Stimulated activated CD4-positive, alpha-beta T cell treated with anti-CD3 and anti-CD28 coated beads, Interleukin-15, amount 100 ng/mL, for 48 hours (primary cell): ENCODE results near the gene BICC1.

Experiments
- DNase-seq, 2 donors: peaks; one replicate each; pipeline ENCODE4 v3.0.0-alpha.2; 2020; ENCODE audit warnings: low read depth in 2 of 2

BICC1 gene

GRCh38 chr10:58823983-58824382 is 311.3 kb downstream of the BICC1 start:
- DNase-seq, result no peak

GRCh38 chr10:58824396-58824795 is 311.7 kb downstream of the BICC1 start:
- no peak for DNase-seq

DNA sequence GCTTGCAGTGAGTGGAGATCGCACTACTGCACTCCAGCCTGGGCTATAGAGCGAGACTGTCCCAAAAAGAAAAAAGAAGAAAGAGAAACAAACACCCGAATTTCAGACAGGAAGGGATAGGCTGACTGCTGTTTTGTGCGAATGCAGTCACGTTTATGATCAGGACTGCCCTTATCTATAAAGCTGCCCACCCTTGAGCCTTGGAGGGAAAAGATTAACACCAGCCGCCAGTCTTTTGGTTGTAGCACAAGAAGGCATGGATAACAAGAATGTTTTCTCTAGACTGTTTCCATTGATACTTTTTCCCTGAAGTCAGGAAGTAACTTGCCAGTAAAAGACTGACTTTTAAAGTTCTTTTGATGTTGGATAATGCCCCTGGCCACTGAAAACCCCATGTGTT is 314.0 kb downstream of the BICC1 start:
- no peak for DNase-seq

DNA sequence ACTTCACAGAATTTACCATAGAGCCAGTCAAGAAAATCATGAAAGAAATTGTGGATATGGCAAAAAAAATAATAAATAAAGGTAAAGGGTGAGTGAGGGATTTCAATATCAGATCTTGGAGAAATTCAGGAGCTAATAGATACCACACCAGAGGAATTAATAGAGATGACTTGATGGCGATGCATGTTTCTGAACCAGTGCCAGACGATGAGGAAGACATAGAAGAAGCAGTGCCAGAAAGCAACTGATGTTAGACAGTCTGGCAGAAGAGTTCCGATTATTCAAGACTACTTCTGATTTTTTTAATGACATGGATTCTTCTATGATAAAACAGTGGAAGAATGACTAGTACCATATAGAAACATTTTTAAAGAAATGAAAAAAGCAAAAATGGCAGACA is 314.7 kb downstream of the BICC1 start:
- no peak for DNase-seq

- DNase-seq, result no peak
These were observed 317.2 kb downstream of the BICC1 start for GRCh38 chr10:58829839-58830238.

GRCh38 chr10:58830697-58831096 is 318.0 kb downstream of the BICC1 start:
- no peak for DNase-seq

DNA sequence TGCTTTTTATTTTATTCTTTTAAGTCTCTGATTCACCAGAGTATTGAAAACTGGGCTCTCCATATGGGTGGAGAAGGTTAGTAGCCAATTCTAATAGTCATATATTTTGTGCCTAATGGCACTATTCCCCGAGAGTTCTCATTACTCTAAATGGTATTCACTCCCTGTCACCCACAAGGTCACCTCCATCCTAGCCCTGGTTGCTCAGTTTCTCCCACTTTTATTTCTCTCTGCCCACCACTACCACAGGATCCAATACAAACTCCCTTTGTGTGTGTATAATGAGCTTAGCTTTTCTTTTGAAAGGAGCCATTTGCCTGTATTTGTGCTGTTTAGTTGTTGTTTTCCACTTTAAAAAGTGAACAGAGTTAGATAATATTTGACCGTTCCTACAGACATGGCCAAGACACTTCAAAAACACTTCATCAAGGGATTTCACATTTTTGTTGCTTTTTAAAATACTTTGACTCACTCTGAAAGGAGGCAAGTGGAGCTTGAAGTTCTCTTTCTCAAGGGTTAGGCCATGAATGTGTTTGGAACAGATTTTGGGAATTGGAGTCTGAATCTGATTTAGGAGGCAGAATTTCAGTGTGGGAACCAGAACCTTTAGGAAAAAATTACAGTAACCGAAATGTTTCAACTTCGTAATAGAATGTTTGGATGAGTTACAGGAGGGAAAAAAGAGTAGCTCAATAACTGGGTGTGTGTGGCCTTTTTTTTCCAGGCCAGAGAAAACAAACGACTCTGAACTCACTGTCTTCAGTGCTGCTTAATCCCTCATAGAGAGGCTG is 321.3 kb downstream of the BICC1 start:
- DNase-seq, result no peak

GRCh38 chr10:58836176-58836700 is 323.6 kb downstream of the BICC1 start:
- no peak for DNase-seq

GRCh38 chr10:58836991-58837575 is 324.4 kb downstream of the BICC1 start:
- no peak for DNase-seq

GRCh38 chr10:58837826-58838225 is 325.2 kb downstream of the BICC1 start:
- DNase-seq, result no peak

GRCh38 chr10:58838561-58839208 is 326.0 kb downstream of the BICC1 start:
- no peak for DNase-seq

DNA sequence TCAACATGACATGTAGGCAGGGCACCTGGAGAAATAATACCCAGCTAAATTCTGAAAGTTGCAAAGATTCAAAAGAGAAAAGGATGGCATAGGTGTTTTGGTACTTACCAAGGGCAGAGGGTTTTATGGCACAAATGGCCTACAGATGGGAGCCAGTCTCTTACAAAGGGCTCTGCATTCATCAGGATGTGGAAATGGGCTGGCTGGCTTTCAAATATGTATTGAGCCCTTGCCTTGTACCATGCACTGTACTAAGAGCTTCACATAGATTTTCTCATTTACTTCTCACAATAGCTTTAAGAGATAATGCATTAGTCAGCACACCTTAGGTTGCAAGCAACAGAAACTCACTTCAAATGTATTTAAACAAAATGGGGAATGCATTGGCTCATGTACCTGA is 327.1 kb downstream of the BICC1 start:
- no peak for DNase-seq

DNA sequence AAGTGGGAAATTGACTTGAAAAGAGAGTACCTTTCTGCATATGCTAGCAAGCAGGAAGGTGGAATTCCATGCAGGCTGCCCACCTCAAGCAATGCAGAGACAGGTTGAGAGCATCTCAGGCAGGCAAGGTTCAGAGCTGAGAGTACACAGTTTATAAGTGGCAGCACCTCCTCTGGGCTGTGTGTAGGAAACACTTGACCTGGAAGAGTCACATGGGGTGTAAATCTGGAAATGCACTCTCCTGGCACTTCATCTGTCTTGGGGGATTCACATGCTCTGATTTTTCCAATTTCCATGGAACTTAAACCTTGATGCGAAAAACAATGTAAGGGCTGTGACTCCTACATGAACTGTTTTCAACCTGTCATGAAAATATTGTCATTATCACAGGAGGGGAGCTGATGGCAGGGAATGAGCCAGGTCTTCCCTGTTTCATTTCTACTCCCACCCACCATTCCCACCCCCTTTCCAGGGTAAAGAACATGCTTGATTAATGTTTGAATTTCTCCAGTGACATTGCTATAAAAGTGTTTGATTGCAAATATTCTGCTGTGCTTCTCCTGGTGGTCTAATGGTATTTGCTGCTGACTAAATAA is 328.3 kb downstream of the BICC1 start:
- no peak for DNase-seq

- no peak for DNase-seq
These were observed 330.2 kb downstream of the BICC1 start for GRCh38 chr10:58842860-58843376.

DNA sequence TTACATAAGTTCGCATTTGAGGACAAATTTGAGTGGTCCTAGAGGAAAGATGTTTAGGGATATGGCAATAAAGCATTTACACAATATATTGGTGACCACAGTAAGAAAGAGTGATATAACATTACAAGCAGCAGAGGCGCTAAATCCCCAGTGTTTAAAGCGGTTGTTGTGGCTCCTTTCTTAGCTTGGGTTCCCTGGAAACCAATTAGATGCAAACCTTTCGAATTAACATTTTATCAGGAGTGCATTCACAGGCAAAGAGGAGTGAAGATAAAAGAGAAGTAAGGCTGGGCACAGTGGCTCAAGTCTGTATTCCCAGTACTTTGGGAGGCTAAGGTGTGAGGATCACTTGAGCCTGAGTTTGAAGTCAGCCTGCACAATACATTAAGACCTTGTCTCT is 331.1 kb downstream of the BICC1 start:
- DNase-seq, result no peak

GRCh38 chr10:58844680-58845079 is 332.0 kb downstream of the BICC1 start:
- DNase-seq, result no peak

- DNase-seq, result no peak
These were observed 334.2 kb downstream of the BICC1 start for GRCh38 chr10:58846856-58847255.

- no peak for DNase-seq
These were observed 338.9 kb downstream of the BICC1 start for GRCh38 chr10:58851606-58852005.

GRCh38 chr10:58853668-58854067 is 341.0 kb downstream of the BICC1 start:
- DNase-seq, result no peak

- DNase-seq, result no peak
These were observed 342.1 kb downstream of the BICC1 start for GRCh38 chr10:58854811-58855210.

DNA sequence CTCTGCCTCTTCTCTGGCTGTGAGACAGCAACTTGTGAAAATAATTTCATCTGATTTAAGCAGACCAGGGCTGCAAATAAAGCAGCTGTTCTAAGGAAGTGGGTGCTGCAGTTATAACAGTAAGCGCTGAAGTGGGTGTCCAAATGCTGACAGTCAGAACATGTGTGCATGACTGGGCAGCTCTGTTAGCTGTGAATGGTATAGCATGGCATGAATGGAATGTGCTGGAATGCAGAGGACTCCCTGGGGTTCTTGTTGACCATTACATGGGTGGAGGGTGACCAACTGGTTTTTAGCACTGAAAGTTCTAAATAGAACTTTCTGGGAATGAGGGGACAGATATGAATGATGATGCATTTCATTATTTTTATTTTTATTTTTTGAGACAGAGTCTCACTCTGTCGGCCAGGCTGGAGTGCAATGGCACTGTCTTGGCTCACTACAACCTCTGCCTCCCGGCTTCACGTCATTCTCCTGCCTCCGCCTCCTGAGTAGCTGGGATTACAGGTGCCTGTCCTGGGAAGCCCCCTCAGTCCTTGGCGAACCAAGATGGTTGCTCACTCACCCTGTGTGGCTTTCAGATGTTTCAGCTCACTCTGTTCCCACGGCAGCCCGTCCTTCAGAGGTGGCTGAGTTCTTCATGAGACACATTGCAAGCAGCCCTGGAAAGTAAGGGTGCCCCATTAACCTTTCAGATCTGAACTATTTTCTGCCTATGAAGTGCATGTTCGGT is 344.0 kb downstream of the BICC1 start:
- no peak for DNase-seq
